Osteocyte (in vitro differentiated cells): ENCODE data around the gene PRKAR1B. TPM values are rescaled to one million over a fixed set of nuclear protein-coding genes. Genes with fewer than 3 reads are reported as not detected.

Source experiments
- DNase-seq: peaks from one replicate; pipeline ENCODE4 v3.0.0; 2021; ENCODE audit warnings: mixed read lengths; ENCODE audit not compliant: unreplicated experiment; ENCODE audit errors: extremely low spot score
- H3K27ac Mint-ChIP-seq: one replicate; pipeline ENCODE4 v1.8.0; 2021; ENCODE audit warnings: mild to moderate bottlenecking, mixed read lengths; ENCODE audit not compliant: unreplicated experiment
- H3K27me3 Mint-ChIP-seq: one replicate; pipeline ENCODE4 v1.8.0; 2021; ENCODE audit warnings: mixed read lengths; ENCODE audit not compliant: unreplicated experiment
- H3K36me3 Mint-ChIP-seq: one replicate; pipeline ENCODE4 v1.8.0; 2021; ENCODE audit warnings: mixed read lengths; ENCODE audit not compliant: unreplicated experiment
- H3K4me1 Mint-ChIP-seq: one replicate; pipeline ENCODE4 v1.8.0; 2021; ENCODE audit warnings: mixed read lengths; ENCODE audit not compliant: unreplicated experiment
- H3K4me3 Mint-ChIP-seq: one replicate; pipeline ENCODE4 v1.8.0; 2021; ENCODE audit warnings: mild to moderate bottlenecking, moderate library complexity, mixed read lengths; ENCODE audit not compliant: unreplicated experiment
- H3K9me3 Mint-ChIP-seq: one replicate; pipeline ENCODE4 v1.8.0; 2021; ENCODE audit warnings: mixed read lengths; ENCODE audit not compliant: unreplicated experiment
- total RNA-seq: library from RNA; stranded (reverse); gene quantifications from 2 replicates; pipeline ENCODE4 v1.2.1, GENCODE V29; 2021
- TF ChIP-seq, protein P1 (sequence below): fragments of 200-600 bp; sonication (generic); IDR thresholded peaks from 2 replicates; pipeline ENCODE4 v1.5.0; 2021; ENCODE audit warnings: antibody characterized with exemption, mild to moderate bottlenecking, moderate library complexity

The PRKAR1B gene
- total RNA-seq, 1 donor from 2014 or later: 12.0 TPM

DNA sequence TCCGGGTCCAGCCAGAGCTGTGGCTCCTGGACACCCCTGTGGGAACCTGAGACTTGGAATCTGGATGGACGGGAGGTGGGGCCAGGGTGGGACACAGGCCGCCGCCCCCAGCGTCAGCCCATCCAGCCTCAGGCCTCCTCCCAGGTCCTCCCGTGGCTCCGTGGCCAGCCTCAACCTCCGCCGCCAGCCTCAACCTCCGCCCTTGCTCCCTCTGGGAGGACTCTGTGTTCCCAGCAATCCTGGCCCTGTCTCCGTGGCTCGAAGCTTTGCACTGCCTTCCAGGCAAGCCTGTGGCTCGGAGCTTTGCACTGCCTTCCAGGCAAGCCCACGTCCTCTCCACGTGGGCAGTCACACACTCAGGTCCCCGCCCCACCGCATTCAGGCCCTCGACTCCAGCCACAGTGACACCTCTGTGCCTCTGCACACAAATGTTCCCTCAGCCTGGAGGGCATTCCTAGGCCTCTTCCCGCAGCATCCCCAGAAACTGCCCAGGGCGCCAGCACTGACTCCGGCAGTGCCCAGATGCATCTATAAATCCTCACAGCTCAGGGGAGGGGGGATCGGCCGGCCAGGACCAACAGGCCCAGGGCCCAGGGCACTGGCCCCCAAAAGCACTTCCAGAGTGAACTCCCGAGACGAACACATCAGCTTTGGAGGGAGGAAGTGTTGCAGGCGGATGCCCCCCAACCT lies 162.8 kb downstream of the PRKAR1B start:
- TF ChIP-seq, protein P1, sequence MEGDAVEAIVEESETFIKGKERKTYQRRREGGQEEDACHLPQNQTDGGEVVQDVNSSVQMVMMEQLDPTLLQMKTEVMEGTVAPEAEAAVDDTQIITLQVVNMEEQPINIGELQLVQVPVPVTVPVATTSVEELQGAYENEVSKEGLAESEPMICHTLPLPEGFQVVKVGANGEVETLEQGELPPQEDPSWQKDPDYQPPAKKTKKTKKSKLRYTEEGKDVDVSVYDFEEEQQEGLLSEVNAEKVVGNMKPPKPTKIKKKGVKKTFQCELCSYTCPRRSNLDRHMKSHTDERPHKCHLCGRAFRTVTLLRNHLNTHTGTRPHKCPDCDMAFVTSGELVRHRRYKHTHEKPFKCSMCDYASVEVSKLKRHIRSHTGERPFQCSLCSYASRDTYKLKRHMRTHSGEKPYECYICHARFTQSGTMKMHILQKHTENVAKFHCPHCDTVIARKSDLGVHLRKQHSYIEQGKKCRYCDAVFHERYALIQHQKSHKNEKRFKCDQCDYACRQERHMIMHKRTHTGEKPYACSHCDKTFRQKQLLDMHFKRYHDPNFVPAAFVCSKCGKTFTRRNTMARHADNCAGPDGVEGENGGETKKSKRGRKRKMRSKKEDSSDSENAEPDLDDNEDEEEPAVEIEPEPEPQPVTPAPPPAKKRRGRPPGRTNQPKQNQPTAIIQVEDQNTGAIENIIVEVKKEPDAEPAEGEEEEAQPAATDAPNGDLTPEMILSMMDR: no peak

GRCh38 chr7:563629-564170 lies 163.4 kb downstream of the PRKAR1B start:
- H3K36me3 Mint-ChIP-seq: no peaks in the 10 kb centered on the region
- no peak for DNase-seq
- TF ChIP-seq, protein P1: no peak
- no peaks in the 10 kb centered on the region for H3K9me3 Mint-ChIP-seq
- no peak overlapping the region for H3K4me3 Mint-ChIP-seq
- H3K27ac Mint-ChIP-seq: no peak overlapping the region
- H3K4me1 Mint-ChIP-seq: peaks cover 4% of the 10 kb centered on the region
- H3K27me3 Mint-ChIP-seq: no peaks in the 10 kb centered on the region

More for the DNA sequence above, 162.8 kb downstream of the PRKAR1B start:
- Mint-ChIP-seq H3K4me1 (peaks cover 4% of the 10 kb centered on the region), H3K9me3 (no peaks in the 10 kb centered on the region), H3K27ac (no peak overlapping the region), H3K27me3 (no peaks in the 10 kb centered on the region), H3K36me3 (no peaks in the 10 kb centered on the region), H3K4me3 (no peak overlapping the region)
- no peak for DNase-seq

DNA sequence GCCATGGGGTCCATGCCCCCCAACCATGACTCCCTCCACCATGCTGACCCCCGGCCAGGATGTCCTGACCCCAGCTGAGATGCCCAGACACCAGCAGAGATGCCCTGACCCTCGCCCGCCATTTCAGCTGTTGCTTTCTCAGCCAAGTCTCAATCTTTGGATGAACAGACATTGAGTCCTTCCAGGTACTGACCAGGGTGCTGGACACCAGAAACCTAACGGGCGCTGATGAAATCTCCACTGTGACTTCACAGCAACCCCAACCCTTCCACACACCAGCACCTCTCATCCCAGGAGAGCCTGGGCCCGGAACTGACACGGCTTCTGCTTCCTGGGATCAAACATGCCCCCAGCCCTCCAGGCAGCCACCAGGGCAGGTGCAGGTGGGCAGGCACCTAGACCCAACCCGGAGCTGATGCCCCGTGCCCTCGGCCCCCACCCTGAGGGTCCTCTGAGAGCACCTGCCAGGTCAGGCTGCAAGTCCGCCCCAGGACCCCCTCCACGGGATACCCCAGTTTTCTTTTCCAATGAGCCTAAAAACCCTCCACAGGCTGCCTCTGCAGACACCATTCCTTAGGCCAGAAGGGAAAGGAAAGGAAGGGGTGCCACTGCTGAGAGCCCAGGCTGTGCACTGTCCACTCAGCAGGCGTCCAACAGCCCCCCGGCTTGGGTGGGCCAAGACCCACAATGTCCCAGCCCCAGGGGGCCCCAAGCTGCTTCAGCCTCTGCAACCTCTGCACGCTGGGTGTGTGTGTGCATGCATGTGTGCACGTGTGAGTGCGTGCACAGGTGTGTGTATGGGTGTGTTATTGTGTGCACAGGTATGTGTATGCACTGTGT lies 164.1 kb downstream of the PRKAR1B start:
- H3K36me3 Mint-ChIP-seq: no peaks in the 10 kb centered on the region
- no peak overlapping the region for H3K4me3 Mint-ChIP-seq
- no peak overlapping the region for H3K27ac Mint-ChIP-seq
- DNase-seq: no peak
- H3K9me3 Mint-ChIP-seq: no peaks in the 10 kb centered on the region
- TF ChIP-seq, protein P1: no peak
- no peaks in the 10 kb centered on the region for H3K27me3 Mint-ChIP-seq
- peaks cover 4% of the 10 kb centered on the region for H3K4me1 Mint-ChIP-seq

GRCh38 chr7:562374-562675 lies 164.8 kb downstream of the PRKAR1B start:
- DNase-seq: no peak
- H3K36me3 Mint-ChIP-seq: no peaks in the 10 kb centered on the region
- no peaks in the 10 kb centered on the region for H3K9me3 Mint-ChIP-seq
- TF ChIP-seq, protein P1: no peak
- H3K27me3 Mint-ChIP-seq: no peaks in the 10 kb centered on the region
- H3K27ac Mint-ChIP-seq: no peak overlapping the region
- peaks cover 4% of the 10 kb centered on the region for H3K4me1 Mint-ChIP-seq
- H3K4me3 Mint-ChIP-seq: no peak overlapping the region
